ENCODE measurements around the gene MPRIP. TPM values are rescaled to one million over a fixed set of nuclear protein-coding genes. Genes with fewer than 3 reads are reported as not detected.
"Not testable (repeated sequence)": the region's sequence is repeated elsewhere in the genome, so short reads cannot be mapped to it uniquely, and the experiment has no call there.

MPRIP gene
- total RNA-seq, 1 experiment from 2014 or later: 284 TPM

GRCh38 chr17:17134051-17134956, 92.0 kb downstream of the MPRIP start:
- no peaks in the 10 kb centered on the region for H3K4me1 ChIP-seq
- no peaks in the 10 kb centered on the region for H3K9me3 ChIP-seq
- no peak overlapping the region for H3K4me3 Mint-ChIP-seq (ENCODE audit: unreplicated experiment)
- ChIA-PET POLR2A (no interaction called here), CTCF (no interaction called here)
- H3K27ac Mint-ChIP-seq (ENCODE audit: unreplicated experiment): no peak overlapping the region
- no peak for DNase-seq
- H3K4me3 ChIP-seq (ENCODE audit: low read depth, low read length): no peak overlapping the region
- peaks cover 7% of the 10 kb centered on the region for H3K36me3 ChIP-seq (ENCODE audit: control insufficient read depth, insufficient read depth, low read length)
- no peaks in the 10 kb centered on the region for H3K27me3 Mint-ChIP-seq (ENCODE audit: insufficient read depth, unreplicated experiment)
- H3K9me3 Mint-ChIP-seq (ENCODE audit: unreplicated experiment): no peaks in the 10 kb centered on the region
- H3K36me3 Mint-ChIP-seq (ENCODE audit: insufficient read depth, unreplicated experiment): peaks cover 79% of the 10 kb centered on the region
- H3K4me1 Mint-ChIP-seq (ENCODE audit: low read depth, unreplicated experiment): no peaks in the 10 kb centered on the region
- no peaks in the 10 kb centered on the region for H3K27me3 ChIP-seq (replicated peaks; ENCODE audit: control insufficient read depth, insufficient read depth, low read length)
- no peak for TF ChIP-seq CTCF (IDR thresholded peaks at IDR 0.05; ENCODE audit: insufficient read depth in 1 of 2, low read depth in 1 of 2, low read length in 1 of 2, severe bottlenecking in 1 of 2, unreplicated experiment in 1 of 2)
- no TSS peak for BruUV-seq (replicated peaks)
- intact Hi-C loops (cut with micrococcal nuclease; ENCODE audit: unreplicated experiment): no loop called here

GRCh38 chr17:17134957-17135333, 92.7 kb downstream of the MPRIP start:
- Mint-ChIP-seq H3K9me3 (ENCODE audit: unreplicated experiment) (no peaks in the 10 kb centered on the region), H3K4me3 (ENCODE audit: unreplicated experiment) (no peak overlapping the region), H3K36me3 (ENCODE audit: insufficient read depth, unreplicated experiment) (peaks cover 79% of the 10 kb centered on the region), H3K27ac (ENCODE audit: unreplicated experiment) (no peak overlapping the region), H3K4me1 (ENCODE audit: low read depth, unreplicated experiment) (no peaks in the 10 kb centered on the region), H3K27me3 (ENCODE audit: insufficient read depth, unreplicated experiment) (no peaks in the 10 kb centered on the region)
- no TSS peak for BruUV-seq (replicated peaks)
- Histone ChIP-seq H3K4me1 (no peaks in the 10 kb centered on the region), H3K36me3 (ENCODE audit: control insufficient read depth, insufficient read depth, low read length) (peaks cover 5% of the 10 kb centered on the region), H3K9me3 (no peaks in the 10 kb centered on the region), H3K27me3 (replicated peaks; ENCODE audit: control insufficient read depth, insufficient read depth, low read length) (no peaks in the 10 kb centered on the region), H3K4me3 (ENCODE audit: low read depth, low read length) (no peak overlapping the region)
- intact Hi-C loops (cut with micrococcal nuclease; ENCODE audit: unreplicated experiment): no loop called here
- CTCF ChIA-PET: no interaction called here
- POLR2A ChIA-PET: no interaction called here
- DNase-seq: no peak
- no peak for TF ChIP-seq CTCF (IDR thresholded peaks at IDR 0.05; ENCODE audit: insufficient read depth in 1 of 2, low read depth in 1 of 2, low read length in 1 of 2, severe bottlenecking in 1 of 2, unreplicated experiment in 1 of 2)

GRCh38 chr17:17136221-17136620, 94.0 kb downstream of the MPRIP start:
- H3K27me3 ChIP-seq (replicated peaks; ENCODE audit: control insufficient read depth, insufficient read depth, low read length); H3K9me3 ChIP-seq; H3K36me3 ChIP-seq (ENCODE audit: control insufficient read depth, insufficient read depth, low read length); H3K4me3 ChIP-seq (ENCODE audit: low read depth, low read length); POLR2A ChIA-PET; DNase-seq; H3K4me1 Mint-ChIP-seq (ENCODE audit: low read depth, unreplicated experiment); H3K27me3 Mint-ChIP-seq (ENCODE audit: insufficient read depth, unreplicated experiment); BruUV-seq (replicated peaks); H3K4me3 Mint-ChIP-seq (ENCODE audit: unreplicated experiment); H3K9me3 Mint-ChIP-seq (ENCODE audit: unreplicated experiment); intact Hi-C loops (cut with micrococcal nuclease; ENCODE audit: unreplicated experiment); H3K27ac Mint-ChIP-seq (ENCODE audit: unreplicated experiment); H3K4me1 ChIP-seq: not testable (repeated sequence)
- CTCF ChIA-PET: interaction anchor here (0.5 kb wide), 1 partner anchor 17 kb away, joined by 3 read pairs; no protein-coding TSS in a partner anchor
- H3K36me3 Mint-ChIP-seq (ENCODE audit: insufficient read depth, unreplicated experiment): peaks cover 75% of the 10 kb centered on the region
